Calu3 (cell line): ENCODE measurements around the gene LINGO4. TPM values are rescaled to one million over a fixed set of nuclear protein-coding genes. Genes with fewer than 3 reads are reported as not detected.

Source experiments
- BruUV-seq: library from RNA; stranded (reverse); fragments of 400-500 nt; replicated peaks from 2 replicates; lab custom pipeline; 2021; lab: Mats Ljungman, UMichigan
- CTCF ChIA-PET: fragments of 300-600 bp; sonication (Branson Sonifier 250); formaldehyde crosslinking; loops from one replicate; lab custom pipeline; 2022; ENCODE audit warnings: antibody characterized with exemption; lab: Charles Lee
- DNase-seq: peaks from one replicate; pipeline ENCODE4 v3.0.0; 2022
- H3K27ac Mint-ChIP-seq: one replicate; pipeline ENCODE4 v1.8.0; 2022; ENCODE audit warnings: mixed read lengths; ENCODE audit not compliant: unreplicated experiment
- H3K27me3 Mint-ChIP-seq: one replicate; pipeline ENCODE4 v1.8.0; 2022; ENCODE audit warnings: mixed read lengths; ENCODE audit not compliant: unreplicated experiment
- H3K36me3 Mint-ChIP-seq: one replicate; pipeline ENCODE4 v1.8.0; 2022; ENCODE audit warnings: mild to moderate bottlenecking, moderate library complexity, mixed read lengths; ENCODE audit not compliant: insufficient read depth, unreplicated experiment
- H3K4me1 Mint-ChIP-seq: one replicate; pipeline ENCODE4 v1.8.0; 2022; ENCODE audit warnings: mild to moderate bottlenecking, low read depth, mixed read lengths; ENCODE audit not compliant: unreplicated experiment
- H3K4me3 Mint-ChIP-seq: one replicate; pipeline ENCODE4 v1.8.0; 2022; ENCODE audit warnings: mild to moderate bottlenecking, low read depth, moderate library complexity, mixed read lengths; ENCODE audit not compliant: unreplicated experiment
- H3K9me3 Mint-ChIP-seq: one replicate; pipeline ENCODE4 v1.8.0; 2022; ENCODE audit warnings: low read depth, mixed read lengths; ENCODE audit not compliant: unreplicated experiment
- intact Hi-C: fragments of 100-400 bp; cut with micrococcal nuclease; formaldehyde crosslinking; loops from one replicate; pipeline ENCODE4 v1.10.0; 2022; ENCODE audit not compliant: unreplicated experiment
- total RNA-seq: library from RNA; stranded (reverse); gene quantifications from 2 replicates; pipeline ENCODE4 v1.2.3, GENCODE V29; 2022
- TF ChIP-seq, protein P1 (sequence below): fragments of 200-600 bp; IDR thresholded peaks from one replicate; pipeline ENCODE4 v1.8.0; 2022; ENCODE audit warnings: antibody characterized with exemption; ENCODE audit not compliant: unreplicated experiment

LINGO4 gene
- total RNA-seq, 1 experiment from 2014 or later: not detected

- intact Hi-C loops: no loop called here
- no peaks in the 10 kb centered on the region for H3K36me3 Mint-ChIP-seq
- H3K27me3 Mint-ChIP-seq: peaks cover 40% of the 10 kb centered on the region
- peaks cover 8% of the 10 kb centered on the region for H3K4me1 Mint-ChIP-seq
- no peak overlapping the region for H3K27ac Mint-ChIP-seq
- TF ChIP-seq, protein P1, sequence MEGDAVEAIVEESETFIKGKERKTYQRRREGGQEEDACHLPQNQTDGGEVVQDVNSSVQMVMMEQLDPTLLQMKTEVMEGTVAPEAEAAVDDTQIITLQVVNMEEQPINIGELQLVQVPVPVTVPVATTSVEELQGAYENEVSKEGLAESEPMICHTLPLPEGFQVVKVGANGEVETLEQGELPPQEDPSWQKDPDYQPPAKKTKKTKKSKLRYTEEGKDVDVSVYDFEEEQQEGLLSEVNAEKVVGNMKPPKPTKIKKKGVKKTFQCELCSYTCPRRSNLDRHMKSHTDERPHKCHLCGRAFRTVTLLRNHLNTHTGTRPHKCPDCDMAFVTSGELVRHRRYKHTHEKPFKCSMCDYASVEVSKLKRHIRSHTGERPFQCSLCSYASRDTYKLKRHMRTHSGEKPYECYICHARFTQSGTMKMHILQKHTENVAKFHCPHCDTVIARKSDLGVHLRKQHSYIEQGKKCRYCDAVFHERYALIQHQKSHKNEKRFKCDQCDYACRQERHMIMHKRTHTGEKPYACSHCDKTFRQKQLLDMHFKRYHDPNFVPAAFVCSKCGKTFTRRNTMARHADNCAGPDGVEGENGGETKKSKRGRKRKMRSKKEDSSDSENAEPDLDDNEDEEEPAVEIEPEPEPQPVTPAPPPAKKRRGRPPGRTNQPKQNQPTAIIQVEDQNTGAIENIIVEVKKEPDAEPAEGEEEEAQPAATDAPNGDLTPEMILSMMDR: no peak
- CTCF ChIA-PET: no interaction called here
- H3K4me3 Mint-ChIP-seq: no peak overlapping the region
- H3K9me3 Mint-ChIP-seq: no peaks in the 10 kb centered on the region
- BruUV-seq: no TSS peak
- DNase-seq: no peak
Measured at GRCh38 chr1:151823175-151823574, 18.0 kb upstream of the LINGO4 start.

DNA sequence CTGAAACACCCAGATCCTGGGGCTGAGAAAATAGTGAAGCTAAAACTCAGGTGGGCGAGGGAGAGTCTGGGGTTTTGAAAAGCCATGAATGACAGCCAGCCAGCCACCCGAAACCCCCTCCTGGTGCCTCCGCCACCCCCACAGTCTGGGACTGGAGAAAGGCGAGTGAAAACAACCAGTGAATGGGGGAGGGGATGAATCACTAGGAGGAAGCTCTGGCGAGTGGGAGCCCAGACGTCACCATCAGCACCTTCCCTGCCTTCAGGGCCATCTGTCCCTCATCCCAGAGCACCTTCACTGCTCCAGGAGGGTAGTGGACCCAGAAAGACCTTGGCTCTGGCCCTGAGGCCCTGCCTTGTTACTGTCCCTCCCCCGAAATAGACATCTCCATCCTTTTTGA lies 17.2 kb upstream of the LINGO4 start:
- peaks cover 40% of the 10 kb centered on the region for H3K27me3 Mint-ChIP-seq
- intact Hi-C loops: no loop called here
- H3K36me3 Mint-ChIP-seq: no peaks in the 10 kb centered on the region
- H3K27ac Mint-ChIP-seq: no peak overlapping the region
- no peak overlapping the region for H3K4me3 Mint-ChIP-seq
- no TSS peak for BruUV-seq
- H3K9me3 Mint-ChIP-seq: no peaks in the 10 kb centered on the region
- no peak for DNase-seq
- TF ChIP-seq, protein P1: no peak
- peaks cover 8% of the 10 kb centered on the region for H3K4me1 Mint-ChIP-seq
- CTCF ChIA-PET: no interaction called here

- TF ChIP-seq, protein P1: no peak
- H3K9me3 Mint-ChIP-seq: no peaks in the 10 kb centered on the region
- no peaks in the 10 kb centered on the region for H3K36me3 Mint-ChIP-seq
- H3K4me1 Mint-ChIP-seq: peaks cover 8% of the 10 kb centered on the region
- no peak overlapping the region for H3K4me3 Mint-ChIP-seq
- no peak for DNase-seq
- H3K27me3 Mint-ChIP-seq: peaks cover 49% of the 10 kb centered on the region
- CTCF ChIA-PET: interaction anchor here (0.6 to 2.4 kb wide), 4 partner anchors 10 to 1447 kb away, joined by 3 to 12 read pairs (median 4); partner anchors contain the start of gene TDRKH
- no TSS peak for BruUV-seq
- intact Hi-C loops: no loop called here
- no peak overlapping the region for H3K27ac Mint-ChIP-seq
Measured at GRCh38 chr1:151820940-151821339, 15.7 kb upstream of the LINGO4 start.

- no peaks in the 10 kb centered on the region for H3K9me3 Mint-ChIP-seq
- TF ChIP-seq, protein P1: no peak
- H3K36me3 Mint-ChIP-seq: no peaks in the 10 kb centered on the region
- peaks cover 51% of the 10 kb centered on the region for H3K27me3 Mint-ChIP-seq
- intact Hi-C loops: no loop called here
- H3K27ac Mint-ChIP-seq: no peak overlapping the region
- no peak overlapping the region for H3K4me3 Mint-ChIP-seq
- BruUV-seq: no TSS peak
- CTCF ChIA-PET: interaction anchor here (0.6 to 2.4 kb wide), 5 partner anchors 9 to 35 kb away, joined by 3 to 12 read pairs (median 4); partner anchors contain the start of gene TDRKH
- DNase-seq: no peak
- H3K4me1 Mint-ChIP-seq: peaks cover 8% of the 10 kb centered on the region
Measured at GRCh38 chr1:151819976-151820623, 14.9 kb upstream of the LINGO4 start.
